K562 (cell line): Measurements from ENCODE around the gene CD99L2. TPM values are rescaled to one million over a fixed set of nuclear protein-coding genes. Genes with fewer than 3 reads are reported as not detected.
A peak's percentile ranks its signal among the peaks of the same experiment; 100 is the strongest.

ENCODE experiments used
- ATAC-seq: fragments of 200-7000 bp; cut with Tn5 transposase; 3 replicates; pipeline ENCODE4 v1.9.1; 2020; ENCODE audit warnings: moderate library complexity
- BruUV-seq: library from RNA; stranded (reverse); fragments of 400-500 nt; replicated peaks from 2 replicates; lab custom pipeline; 2021; lab: Mats Ljungman, UMichigan
- CTCF ChIA-PET: fragments of 300-600 bp; formaldehyde crosslinking; extraction: SDS; loops from one replicate; lab custom pipeline; 2021; ENCODE audit warnings: low intra/inter-chr PET ratio; lab: Yijun Ruan, JAX
- POLR2A ChIA-PET: fragments of 300-600, 350-650 bp; sonication (Branson Sonifier 250); formaldehyde crosslinking; extraction: SDS; loops from one replicate; lab custom pipeline; 2021; ENCODE audit warnings: antibody characterized with exemption, inconsistent platforms; lab: Yijun Ruan, JAX
- DNase-seq, 4 experiments: peaks; one replicate each; pipeline versions ENCODE4 v3.0.0 to v3.0.0-alpha.2; 2011 to 2018; ENCODE audit warnings: low spot score in 3 of 4, mixed read lengths in 3 of 4; ENCODE audit errors: extremely low read depth in 1 of 4
- FAIRE-seq: peaks from 2 replicates; lab custom pipeline; 2011; peaks lifted over from hg19 to GRCh38; lab: Jason Lieb, UNC
- H2AFZ ChIP-seq: 2 replicates; pipeline ENCODE4 v1.6.0; 2011; ENCODE audit warnings: low read depth, low read length, control low read depth, inconsistent platforms
- H3K27ac ChIP-seq: fragments of 200-600 bp; 3 replicates; pipeline ENCODE4 v1.8.0; 2011; ENCODE audit warnings: low read depth, mild to moderate bottlenecking, control low read depth, inconsistent platforms, low read length, moderate library complexity, mixed read lengths; ENCODE audit errors: extremely low read depth
- H3K27me3 ChIP-seq, 2 experiments: fragments of 300-600 bp in 1 of 2; 2 replicates in 1 of 2; 3 replicates in 1 of 2; pipeline versions ENCODE4 v1.6.0 to v1.8.0; 2011; ENCODE audit warnings: inconsistent platforms in 2 of 2, low read length in 2 of 2, mild to moderate bottlenecking in 1 of 2, mixed read lengths in 1 of 2, moderate library complexity in 1 of 2; ENCODE audit not compliant: control insufficient read depth in 2 of 2, insufficient read depth in 2 of 2
- H3K36me3 ChIP-seq: fragments of 300-600 bp; 3 replicates; pipeline ENCODE4 v1.8.0; 2011; ENCODE audit warnings: mild to moderate bottlenecking, low read length, inconsistent platforms; ENCODE audit not compliant: control insufficient read depth, insufficient read depth
- H3K4me1 ChIP-seq, 2 experiments: fragments of 200-600 bp in 1 of 2; replicated peaks in 1 of 2; 2 replicates in 1 of 2; 3 replicates in 1 of 2; pipeline versions ENCODE4 v1.5.1 to v1.8.0; 2011; ENCODE audit warnings: inconsistent platforms in 2 of 2, low read length in 2 of 2, mild to moderate bottlenecking in 1 of 2, mixed read lengths in 1 of 2, moderate library complexity in 1 of 2; ENCODE audit not compliant: control insufficient read depth in 2 of 2, insufficient read depth in 2 of 2
- H3K4me2 ChIP-seq: 2 replicates; pipeline ENCODE4 v1.6.1; 2011; ENCODE audit warnings: low read length, control low read depth, inconsistent platforms, mixed read lengths; ENCODE audit not compliant: insufficient read depth
- H3K4me3 ChIP-seq: fragments of 200-600 bp; sonication (generic), shearing (Covaris generic); 2 replicates; pipeline ENCODE4 v1.5.1; 2016; ENCODE audit warnings: control low read depth, inconsistent platforms
- H3K79me2 ChIP-seq: fragments of 200-600 bp; 3 replicates; pipeline ENCODE4 v1.8.0; 2011; ENCODE audit warnings: low read length, inconsistent platforms; ENCODE audit not compliant: control insufficient read depth, insufficient read depth
- H3K9ac ChIP-seq, 2 experiments: 2 replicates each; pipeline versions ENCODE4 v1.6.0 to v1.6.1; 2011; ENCODE audit warnings: low read depth in 2 of 2, low read length in 2 of 2, control low read depth in 1 of 2, inconsistent platforms in 1 of 2, mild to moderate bottlenecking in 1 of 2, mixed read lengths in 1 of 2; ENCODE audit not compliant: insufficient read depth in 1 of 2
- H3K9me1 ChIP-seq: one replicate; pipeline ENCODE4 v1.6.0; 2011; ENCODE audit warnings: inconsistent platforms, mild to moderate bottlenecking, low read length, moderate library complexity; ENCODE audit not compliant: control insufficient read depth, insufficient read depth
- H3K9me3 ChIP-seq: replicated peaks from 2 replicates; pipeline ENCODE4 v1.5.1; 2011; ENCODE audit warnings: low read depth, low read length, inconsistent platforms; ENCODE audit not compliant: control insufficient read depth, insufficient read depth
- H4K20me1 ChIP-seq: replicated peaks from 2 replicates; pipeline ENCODE4 v1.6.1; 2011; ENCODE audit warnings: low read length, inconsistent platforms, mixed read lengths; ENCODE audit not compliant: control insufficient read depth, insufficient read depth
- ILF3 ChIP-seq: fragments of 450-650 bp; IDR thresholded peaks from 2 replicates; pipeline ENCODE4 v1.6.1; 2018; ENCODE audit warnings: antibody characterized with exemption, mild to moderate bottlenecking, moderate library complexity, borderline replicate concordance
- TFE3 ChIP-seq: fragments of 450-650 bp; formaldehyde crosslinking; IDR thresholded peaks from 2 replicates; pipeline ENCODE4 v1.4.0; 2020; ENCODE audit warnings: mild to moderate bottlenecking, mixed read lengths
- THRAP3 ChIP-seq: fragments of 450-650 bp; IDR thresholded peaks from 2 replicates; pipeline ENCODE4 v1.6.1; 2016; ENCODE audit warnings: mild to moderate bottlenecking, inconsistent platforms, borderline replicate concordance
- WGBS: fragments of 100-300 bp; shearing (Covaris generic); methylation state at CpG from one replicate; pipeline ENCODE4 v1.1.6; 2016; ENCODE audit warnings: low coverage, mixed read lengths; ENCODE audit not compliant: insufficient coverage; ENCODE audit errors: missing lambda C conversion rate; 5-methylcytosine and 5-hydroxymethylcytosine counted together
- in situ Hi-C: fragments of 300-500 bp; cut with MboI; formaldehyde crosslinking; loops from 4 replicates; pipeline ENCODE4 v1.15.0; 2018; ENCODE audit warnings: inconsistent platforms, mixed read lengths
- intact Hi-C: fragments of 100-400 bp; cut with micrococcal nuclease; formaldehyde crosslinking; loops from 2 replicates; pipeline ENCODE4 v1.14.2; 2022
- polyA plus RNA-seq, 8 experiments: library from polyadenylated mRNA; depleted of rRNA in 4 of 8; stranded (reverse) in 5 of 8; unstranded in 3 of 8; fragments of >200 nt; fragmentation: Nextera tagmentation in 2 of 8; fragmentation: Illumina TruSeq in 1 of 8; extraction: Ambion mirVana in 2 of 8; extraction: Trizol in 1 of 8; gene quantifications; 2 replicates each; pipeline versions ENCODE4 v1.2.1 to v1.2.3, GENCODE V29; 2011 to 2014; ENCODE audit warnings: inconsistent platforms in 1 of 8, missing spikeins in 1 of 8
- total RNA-seq, 7 experiments: library from RNA; depleted of rRNA in 6 of 7; stranded (reverse); fragments of >200 nt in 6 of 7; fragmentation: Illumina TruSeq in 2 of 7; extraction: Trizol in 2 of 7; gene quantifications; 2 replicates each; pipeline versions ENCODE4 v1.2.1 to v1.2.3, GENCODE V29; 2011 to 2021; ENCODE audit warnings: low replicate concordance in 1 of 7
- TF ChIP-seq, protein P1 (sequence below), 3 experiments: IDR thresholded peaks in 2 of 3; conservative IDR thresholded peaks in 1 of 3; 2 replicates each; pipeline ENCODE4 v1.5.1; 2011 to 2012; ENCODE audit warnings: low read length in 3 of 3, mild to moderate bottlenecking in 3 of 3, control low read depth in 2 of 3, improper control_type of control experiment in 1 of 3, inconsistent platforms in 1 of 3, low read depth in 1 of 3, mixed read lengths in 1 of 3, moderate library complexity in 1 of 3; ENCODE audit not compliant: insufficient read depth in 2 of 3

The CD99L2 gene
- total and polyA plus RNA-seq, 9 of the 15 experiments (the other 6 are each of a cell fraction or from before 2014, with no cell fraction given) = 0.76 to 19.0 (median 11.9) TPM

DNA sequence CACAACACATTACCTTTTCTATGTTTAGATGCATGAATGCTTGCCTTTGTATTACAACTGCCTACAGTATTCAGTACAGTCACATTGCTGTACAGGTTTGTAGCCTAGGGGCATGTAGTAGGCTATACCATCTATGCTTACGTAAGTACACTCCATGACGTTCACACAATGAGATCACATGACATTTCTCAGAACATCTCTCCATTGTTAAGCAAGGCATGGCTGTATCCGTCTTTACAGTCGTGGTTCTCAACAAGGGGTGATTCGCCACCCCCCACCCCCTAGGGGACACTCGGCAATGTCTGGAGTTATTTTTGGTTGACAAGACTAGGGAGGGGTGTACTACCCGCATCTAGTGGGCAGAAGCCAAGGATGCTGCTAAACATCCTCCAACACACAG, 12.1 kb downstream of the CD99L2 start:
- Histone ChIP-seq H4K20me1 (no peaks in the 10 kb centered on the region), H3K9me1 (no peaks in the 10 kb centered on the region), H3K27me3 (no peaks in the 10 kb centered on the region), H3K36me3 (no peaks in the 10 kb centered on the region), H3K79me2 (no peaks in the 10 kb centered on the region; the same call in 1 of the 3 replicates), H3K9ac (no peak overlapping the region), H3K9me3 (no peaks in the 10 kb centered on the region), H3K4me2 (no peak overlapping the region), H3K4me1 (no peaks in the 10 kb centered on the region), H3K27ac (no peak overlapping the region), H2AFZ (no peak overlapping the region), H3K4me3 (no peak overlapping the region)
- no peak for TF ChIP-seq ILF3
- TF ChIP-seq TFE3 (CRISPR knock-in tag) = peak; percentile 30; the same call in 1 of the 2 replicates
- DNase-seq (no peak), FAIRE-seq (no peak), ATAC-seq (no peak)
- ChIA-PET CTCF (no interaction called here), POLR2A (no interaction called here)
- in situ Hi-C loops = no loop called here
- intact Hi-C loops = no loop called here
- 70% methylated on average over 6 of the region's 7 CpGs for WGBS
- BruUV-seq = no TSS peak

- Histone ChIP-seq H3K27ac (peak overlapping the region; percentile 32; the same call in 1 of the 3 replicates), H4K20me1 (no peaks in the 10 kb centered on the region), H3K4me3 (no peak overlapping the region), H3K79me2 (no peaks in the 10 kb centered on the region; the same call in 2 of the 3 replicates), H2AFZ (no peak overlapping the region), H3K36me3 (no peaks in the 10 kb centered on the region), H3K4me2 (no peak overlapping the region), H3K9me1 (no peaks in the 10 kb centered on the region), H3K9me3 (0 out of 2 replicates have a peak, but pooled peaks cover 2% of the 10 kb centered on the region), H3K4me1 (no peaks in the 10 kb centered on the region; a peak in 1 of 5 replicates), H3K9ac (peak overlapping the region in 1 of 2 experiments; percentile 17; a peak in 1 of 4 replicates), H3K27me3 (no peaks in the 10 kb centered on the region)
- DNase-seq = no peak
- peak; percentile 86 for ATAC-seq
- no TSS peak for BruUV-seq
- no peak for FAIRE-seq
- intact Hi-C loops = no loop called here
- CTCF ChIA-PET = no interaction called here
- in situ Hi-C loops = no loop called here
- 47% methylated on average over 2 of the region's 2 CpGs for WGBS
- TF ChIP-seq, protein P1, sequence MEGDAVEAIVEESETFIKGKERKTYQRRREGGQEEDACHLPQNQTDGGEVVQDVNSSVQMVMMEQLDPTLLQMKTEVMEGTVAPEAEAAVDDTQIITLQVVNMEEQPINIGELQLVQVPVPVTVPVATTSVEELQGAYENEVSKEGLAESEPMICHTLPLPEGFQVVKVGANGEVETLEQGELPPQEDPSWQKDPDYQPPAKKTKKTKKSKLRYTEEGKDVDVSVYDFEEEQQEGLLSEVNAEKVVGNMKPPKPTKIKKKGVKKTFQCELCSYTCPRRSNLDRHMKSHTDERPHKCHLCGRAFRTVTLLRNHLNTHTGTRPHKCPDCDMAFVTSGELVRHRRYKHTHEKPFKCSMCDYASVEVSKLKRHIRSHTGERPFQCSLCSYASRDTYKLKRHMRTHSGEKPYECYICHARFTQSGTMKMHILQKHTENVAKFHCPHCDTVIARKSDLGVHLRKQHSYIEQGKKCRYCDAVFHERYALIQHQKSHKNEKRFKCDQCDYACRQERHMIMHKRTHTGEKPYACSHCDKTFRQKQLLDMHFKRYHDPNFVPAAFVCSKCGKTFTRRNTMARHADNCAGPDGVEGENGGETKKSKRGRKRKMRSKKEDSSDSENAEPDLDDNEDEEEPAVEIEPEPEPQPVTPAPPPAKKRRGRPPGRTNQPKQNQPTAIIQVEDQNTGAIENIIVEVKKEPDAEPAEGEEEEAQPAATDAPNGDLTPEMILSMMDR (IDR thresholded peaks at IDR 0.05 in 2 of 3, conservative IDR thresholded peaks at IDR 0.05 in 1 of 3; ENCODE audit: insufficient read depth in 2 of 3, low read depth in 1 of 3, low read length in 3 of 3) = 0 out of 6 replicates have a peak, but pooled peaks of 1 of the 3 experiments have one; percentile 16
- TF ChIP-seq THRAP3 = no peak
- POLR2A ChIA-PET = interaction anchor here (1.8 kb wide), 1 partner anchor 9 kb away, joined by 4 read pairs; no protein-coding TSS in a partner anchor
These were observed 17.7 kb downstream of the CD99L2 start for GRCh38 chrX:150880808-150881165.
